ENCODE data around the gene NOSTRIN. TPM values are rescaled to one million over a fixed set of nuclear protein-coding genes. Genes with fewer than 3 reads are reported as not detected.

Gene NOSTRIN
- total and polyA plus RNA-seq, 9 donors: 10.0 to 29.8 (median 20.0) TPM

DNA sequence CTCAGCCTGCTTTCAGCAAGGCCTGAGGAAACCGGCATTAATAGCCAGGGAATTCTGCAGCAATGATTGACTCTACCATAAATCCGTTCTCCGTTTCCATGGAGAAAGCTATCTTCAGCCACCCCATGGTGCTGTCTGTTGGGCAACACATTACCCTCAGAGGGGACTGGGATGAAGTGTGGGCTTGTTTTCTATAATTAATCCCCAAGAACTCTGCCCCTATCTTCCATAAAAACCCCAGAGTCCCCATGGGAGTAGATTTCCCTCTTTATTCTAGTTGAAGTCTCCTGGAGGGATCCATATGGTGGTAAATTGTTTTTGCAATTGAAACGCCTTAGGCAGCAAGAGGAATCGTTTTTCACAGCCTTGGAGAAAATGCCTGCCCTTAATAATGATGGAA lies 107.9 kb downstream of the NOSTRIN start:
- H3K27ac ChIP-seq: no peak overlapping the region
- TF ChIP-seq POLR2A (IDR thresholded peaks at IDR 0.05): no peak
- TF ChIP-seq, protein P1, sequence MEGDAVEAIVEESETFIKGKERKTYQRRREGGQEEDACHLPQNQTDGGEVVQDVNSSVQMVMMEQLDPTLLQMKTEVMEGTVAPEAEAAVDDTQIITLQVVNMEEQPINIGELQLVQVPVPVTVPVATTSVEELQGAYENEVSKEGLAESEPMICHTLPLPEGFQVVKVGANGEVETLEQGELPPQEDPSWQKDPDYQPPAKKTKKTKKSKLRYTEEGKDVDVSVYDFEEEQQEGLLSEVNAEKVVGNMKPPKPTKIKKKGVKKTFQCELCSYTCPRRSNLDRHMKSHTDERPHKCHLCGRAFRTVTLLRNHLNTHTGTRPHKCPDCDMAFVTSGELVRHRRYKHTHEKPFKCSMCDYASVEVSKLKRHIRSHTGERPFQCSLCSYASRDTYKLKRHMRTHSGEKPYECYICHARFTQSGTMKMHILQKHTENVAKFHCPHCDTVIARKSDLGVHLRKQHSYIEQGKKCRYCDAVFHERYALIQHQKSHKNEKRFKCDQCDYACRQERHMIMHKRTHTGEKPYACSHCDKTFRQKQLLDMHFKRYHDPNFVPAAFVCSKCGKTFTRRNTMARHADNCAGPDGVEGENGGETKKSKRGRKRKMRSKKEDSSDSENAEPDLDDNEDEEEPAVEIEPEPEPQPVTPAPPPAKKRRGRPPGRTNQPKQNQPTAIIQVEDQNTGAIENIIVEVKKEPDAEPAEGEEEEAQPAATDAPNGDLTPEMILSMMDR (IDR thresholded peaks at IDR 0.05): no peak
- TF ChIP-seq EP300 (IDR thresholded peaks at IDR 0.05): no peak
- no peaks in the 10 kb centered on the region for H3K36me3 ChIP-seq
- no peak for DNase-seq
- no peak overlapping the region for H3K4me3 ChIP-seq
- peaks cover 2% of the 10 kb centered on the region for H3K4me1 ChIP-seq (ENCODE audit: insufficient read depth)
- no peaks in the 10 kb centered on the region for H3K27me3 ChIP-seq
- no peaks in the 10 kb centered on the region for H3K9me3 ChIP-seq
- intact Hi-C loops (cut with DNase I): loop anchor here in 3 of 4 donors (10.0 kb wide), 2 partner anchors 136 to 566 kb away; no protein-coding TSS in a partner anchor
- WGBS, 3 donors: 77 to 81% (median 81%) methylated on average over 5 of the region's 5 CpGs

DNA sequence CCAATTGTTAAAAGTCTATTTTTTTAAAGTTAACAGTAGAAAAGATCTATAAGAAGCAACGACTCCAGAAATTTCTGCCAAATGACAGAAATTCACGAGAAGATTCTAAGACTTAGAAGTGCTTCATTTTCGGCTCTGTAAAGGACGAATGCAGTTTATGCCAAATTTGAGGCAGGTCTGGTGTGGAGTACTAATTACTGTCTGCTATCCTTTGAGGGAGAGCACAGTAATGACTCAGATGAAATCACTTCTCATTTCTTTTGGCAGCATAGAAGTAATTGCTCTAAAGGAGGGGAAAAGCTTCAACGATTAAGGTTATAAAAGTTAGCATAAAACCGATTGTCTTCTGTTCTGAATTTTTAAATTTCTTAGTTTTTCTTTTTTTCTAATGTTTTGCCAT lies 110.0 kb downstream of the NOSTRIN start:
- intact Hi-C loops (cut with DNase I): loop anchor here in 3 of 4 donors (10.0 kb wide), 2 partner anchors 138 to 568 kb away; no protein-coding TSS in a partner anchor
- Histone ChIP-seq H3K27me3 (no peaks in the 10 kb centered on the region), H3K36me3 (no peaks in the 10 kb centered on the region), H3K4me3 (no peak overlapping the region), H3K9me3 (no peaks in the 10 kb centered on the region), H3K27ac (no peak overlapping the region), H3K4me1 (ENCODE audit: insufficient read depth) (peaks cover 2% of the 10 kb centered on the region)
- TF ChIP-seq EP300 (IDR thresholded peaks at IDR 0.05): no peak
- no peak for TF ChIP-seq POLR2A (IDR thresholded peaks at IDR 0.05)
- TF ChIP-seq, protein P1 (IDR thresholded peaks at IDR 0.05): no peak
- no peak for DNase-seq
- WGBS, 3 donors: 24 to 37% (median 31%) methylated on average over 6 of the region's 6 CpGs

DNA sequence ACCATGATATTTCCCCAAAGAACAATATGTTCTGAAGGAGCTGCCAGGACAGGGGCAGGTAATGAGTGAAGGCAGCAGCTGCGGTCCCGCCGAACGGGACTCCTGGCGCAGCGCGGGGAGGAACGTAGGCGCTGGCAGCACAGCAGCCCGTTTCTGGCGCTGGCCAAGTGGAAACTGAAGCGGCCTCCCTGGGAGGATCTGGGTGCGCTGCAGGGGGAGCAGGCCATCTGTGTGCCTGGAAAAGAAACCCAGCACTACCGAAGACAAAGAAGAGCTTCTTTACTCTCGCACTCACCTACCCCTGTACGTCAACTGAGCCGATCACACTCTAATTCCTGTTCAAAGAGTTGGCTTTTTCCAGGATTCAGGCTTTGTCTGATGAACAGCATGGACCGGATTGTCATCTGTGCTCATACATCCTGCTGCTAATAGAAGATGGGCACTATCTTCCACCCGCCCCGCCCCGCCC lies 110.5 kb downstream of the NOSTRIN start:
- H3K36me3 ChIP-seq: no peaks in the 10 kb centered on the region
- peaks cover 2% of the 10 kb centered on the region for H3K4me1 ChIP-seq (ENCODE audit: insufficient read depth)
- no peaks in the 10 kb centered on the region for H3K27me3 ChIP-seq
- 13 to 30% (median 21%) methylated on average over 21 of the region's 21 CpGs for WGBS, 3 donors
- intact Hi-C loops (cut with DNase I): loop anchor here in 3 of 4 donors (10.0 kb wide), 2 partner anchors 138 to 568 kb away; no protein-coding TSS in a partner anchor
- peak; percentile 27 to 78 (median 53) for DNase-seq
- H3K27ac ChIP-seq: no peak overlapping the region
- H3K9me3 ChIP-seq: no peaks in the 10 kb centered on the region
- TF ChIP-seq, protein P1 (IDR thresholded peaks at IDR 0.05): no peak
- no peak for TF ChIP-seq POLR2A (IDR thresholded peaks at IDR 0.05)
- no peak for TF ChIP-seq EP300 (IDR thresholded peaks at IDR 0.05)
- no peak overlapping the region for H3K4me3 ChIP-seq

DNA sequence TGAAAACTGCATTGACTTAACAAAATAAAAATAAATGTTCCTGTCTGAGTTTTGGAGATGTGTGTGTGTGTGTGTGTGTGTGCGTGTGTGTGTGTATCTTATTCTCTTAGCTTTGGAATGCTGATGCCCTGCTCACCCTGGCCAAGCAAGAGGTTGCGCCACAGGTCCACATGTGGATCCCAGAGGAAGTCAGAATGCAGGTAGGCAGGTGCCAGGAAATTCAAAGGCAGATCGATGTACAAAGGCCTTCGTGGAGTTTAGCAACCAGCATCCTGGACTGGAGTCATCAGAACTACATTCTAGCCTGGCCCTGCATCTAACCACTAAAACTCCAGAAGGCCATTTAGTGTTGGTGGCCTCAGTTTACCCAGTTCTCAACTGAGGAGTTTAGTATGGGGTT lies 111.1 kb downstream of the NOSTRIN start:
- H3K9me3 ChIP-seq: no peaks in the 10 kb centered on the region
- H3K36me3 ChIP-seq: no peaks in the 10 kb centered on the region
- H3K4me3 ChIP-seq: no peak overlapping the region
- no peak for DNase-seq
- no peaks in the 10 kb centered on the region for H3K27me3 ChIP-seq
- intact Hi-C loops (cut with DNase I): loop anchor here in 3 of 4 donors (10.0 kb wide), 2 partner anchors 139 to 569 kb away; no protein-coding TSS in a partner anchor
- no peak overlapping the region for H3K27ac ChIP-seq
- 85 to 93% (median 90%) methylated on average over 4 of the region's 4 CpGs for WGBS, 3 donors
- TF ChIP-seq, protein P1 (IDR thresholded peaks at IDR 0.05): no peak
- no peak for TF ChIP-seq EP300 (IDR thresholded peaks at IDR 0.05)
- TF ChIP-seq POLR2A (IDR thresholded peaks at IDR 0.05): no peak
- peaks cover 2% of the 10 kb centered on the region for H3K4me1 ChIP-seq (ENCODE audit: insufficient read depth)

Other genes with a start within 250 kb of the NOSTRIN start
- gene SPC25, start 87.8 kb downstream of the NOSTRIN start, total RNA-seq: 1 to 10 TPM in 2 of 7 donors, under 1 TPM in 5; 0.34 to 2.4 (median 0.66) TPM
- 1 to 10 TPM in 1 of 2 donors, under 1 TPM in 1; 0.85 to 1.3 TPM for gene SPC25, start 87.8 kb downstream of the NOSTRIN start, polyA plus RNA-seq
- gene G6PC2, start 98.7 kb downstream of the NOSTRIN start, total RNA-seq: under 1 TPM in 1 of 7 donors, not detected in 6; 0.57 TPM
- gene G6PC2, start 98.7 kb downstream of the NOSTRIN start, polyA plus RNA-seq: not detected
- under 1 TPM in 3 of 7 donors, not detected in 4; under 0.01 to 0.05 (median 0.03) TPM for gene ABCB11, start 228.7 kb downstream of the NOSTRIN start, total RNA-seq
- under 1 TPM; 0.02 to 0.18 TPM for gene ABCB11, start 228.7 kb downstream of the NOSTRIN start, polyA plus RNA-seq

All from ovary (tissue), 9 donors.